AG08396 (cell line): ENCODE data around the gene HSF4.
"Not testable (repeated sequence)": the region's sequence is repeated elsewhere in the genome, so short reads cannot be mapped to it uniquely, and the experiment has no call there.

ENCODE experiments used
- DNase-seq: peaks from one replicate; pipeline ENCODE4 v3.0.0; 2012; ENCODE audit warnings: low spot score, mixed read lengths

HSF4 gene, protein sequence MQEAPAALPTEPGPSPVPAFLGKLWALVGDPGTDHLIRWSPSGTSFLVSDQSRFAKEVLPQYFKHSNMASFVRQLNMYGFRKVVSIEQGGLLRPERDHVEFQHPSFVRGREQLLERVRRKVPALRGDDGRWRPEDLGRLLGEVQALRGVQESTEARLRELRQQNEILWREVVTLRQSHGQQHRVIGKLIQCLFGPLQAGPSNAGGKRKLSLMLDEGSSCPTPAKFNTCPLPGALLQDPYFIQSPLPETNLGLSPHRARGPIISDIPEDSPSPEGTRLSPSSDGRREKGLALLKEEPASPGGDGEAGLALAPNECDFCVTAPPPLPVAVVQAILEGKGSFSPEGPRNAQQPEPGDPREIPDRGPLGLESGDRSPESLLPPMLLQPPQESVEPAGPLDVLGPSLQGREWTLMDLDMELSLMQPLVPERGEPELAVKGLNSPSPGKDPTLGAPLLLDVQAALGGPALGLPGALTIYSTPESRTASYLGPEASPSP

DNA sequence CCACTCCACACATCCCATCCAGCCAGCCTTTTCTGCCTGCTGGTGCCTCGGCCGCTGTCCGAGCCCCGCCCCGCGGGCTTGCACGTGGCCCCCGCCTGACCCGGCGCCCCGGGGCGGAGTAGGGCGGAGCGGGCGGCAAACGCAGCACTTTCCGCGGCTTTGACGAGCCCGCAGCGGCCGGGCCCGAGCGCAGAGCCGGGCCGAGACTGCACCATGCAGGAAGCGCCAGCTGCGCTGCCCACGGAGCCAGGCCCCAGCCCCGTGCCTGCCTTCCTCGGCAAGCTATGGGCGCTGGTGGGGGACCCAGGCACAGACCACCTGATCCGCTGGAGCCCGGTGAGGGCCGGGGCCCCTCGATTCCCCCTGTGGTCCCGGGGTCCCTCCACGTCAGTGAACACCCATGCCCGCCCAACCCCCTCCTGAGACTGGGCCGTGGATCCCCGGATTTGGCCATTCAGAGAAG is at the start of gene HSF4:
Gene HSF4, plus strand, starts transcription at position 147 of the 463 bp plus-strand sequence. Its CDS starts 67 bp downstream, at position 214.
- DNase-seq = peak; percentile 81

DNA sequence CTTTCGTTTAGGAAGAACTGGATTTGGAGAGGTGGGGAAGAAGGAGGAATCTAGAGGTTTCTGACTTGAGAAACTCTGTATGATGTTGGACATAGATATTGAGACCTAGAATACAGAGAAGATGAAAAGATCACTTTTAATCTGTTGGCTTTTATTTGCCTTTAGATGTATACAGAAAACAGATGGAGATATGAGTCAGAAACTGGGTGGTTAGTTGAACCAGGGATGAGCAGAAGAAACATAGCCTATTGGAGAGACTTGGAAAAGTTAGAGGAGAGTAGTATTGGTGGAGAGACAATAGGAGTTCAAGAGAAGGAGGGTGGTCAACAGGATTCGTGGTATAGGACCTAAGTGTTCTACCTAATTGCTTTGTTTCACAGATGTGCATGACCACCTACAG is 49.8 kb upstream of the HSF4 start:
- DNase-seq = no peak

DNA sequence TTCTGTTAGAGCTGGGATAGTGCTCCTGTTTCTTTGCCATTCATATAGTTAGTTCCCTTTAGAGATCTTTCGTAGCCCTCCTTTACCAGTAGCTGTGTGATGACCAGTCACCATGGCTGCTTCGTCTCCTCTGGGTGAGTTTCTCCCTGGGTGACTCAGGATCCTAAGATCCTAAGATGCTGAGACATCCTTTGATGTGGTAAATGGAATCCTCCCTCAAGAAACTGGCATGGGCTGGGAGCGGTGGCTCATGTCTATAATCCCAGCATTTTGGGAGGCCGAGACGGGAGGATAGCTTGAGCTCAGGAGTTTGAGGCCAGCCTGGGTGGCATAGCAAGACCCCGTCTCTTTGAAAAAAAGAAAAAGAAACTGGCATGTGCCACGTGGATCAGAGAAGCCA is 48.9 kb upstream of the HSF4 start:
- DNase-seq = peak; percentile 89

DNA sequence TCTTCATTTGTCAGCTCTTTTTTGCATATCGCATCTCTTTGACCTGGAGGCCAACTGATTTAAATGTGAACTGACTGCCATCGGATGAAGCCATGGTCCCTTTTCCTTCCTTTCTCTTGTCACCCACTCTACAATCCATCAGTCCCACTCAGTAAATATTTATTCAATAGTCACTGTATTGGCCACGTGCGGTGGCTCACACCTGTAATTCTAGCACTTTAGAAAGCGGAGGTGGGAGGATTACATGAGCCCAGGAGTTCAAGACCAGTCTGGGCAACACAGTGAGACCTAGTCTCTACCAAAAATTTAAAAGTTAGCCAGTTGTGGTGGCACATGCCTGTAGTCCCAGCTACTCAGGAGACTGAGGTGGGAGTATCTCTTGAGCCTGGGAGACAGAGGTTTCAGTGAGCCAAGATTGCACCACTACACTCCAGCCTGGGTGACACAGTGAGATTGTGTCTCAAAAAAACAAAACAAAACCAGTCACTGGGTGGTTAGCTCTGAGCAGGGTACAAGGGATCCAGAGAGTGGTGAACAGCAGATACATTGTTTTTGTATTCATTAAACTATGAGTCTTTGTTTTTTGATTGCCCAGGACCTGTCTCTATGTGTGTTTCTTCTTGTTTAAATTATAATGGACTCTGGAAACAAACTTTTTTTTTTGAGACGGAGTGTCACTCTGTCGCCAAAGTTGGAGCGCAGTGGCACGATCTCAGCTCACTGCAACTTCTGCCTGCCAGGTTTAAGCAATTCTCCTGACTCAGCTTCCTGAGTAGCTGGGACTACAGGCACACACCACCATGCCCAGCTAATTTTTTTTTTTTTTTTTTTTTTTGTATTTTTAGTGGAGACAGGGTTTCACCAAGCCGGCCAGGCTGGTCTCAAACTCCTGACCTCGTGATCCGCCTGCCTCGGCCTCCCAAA is 47.9 kb upstream of the HSF4 start:
- no peak for DNase-seq

DNA sequence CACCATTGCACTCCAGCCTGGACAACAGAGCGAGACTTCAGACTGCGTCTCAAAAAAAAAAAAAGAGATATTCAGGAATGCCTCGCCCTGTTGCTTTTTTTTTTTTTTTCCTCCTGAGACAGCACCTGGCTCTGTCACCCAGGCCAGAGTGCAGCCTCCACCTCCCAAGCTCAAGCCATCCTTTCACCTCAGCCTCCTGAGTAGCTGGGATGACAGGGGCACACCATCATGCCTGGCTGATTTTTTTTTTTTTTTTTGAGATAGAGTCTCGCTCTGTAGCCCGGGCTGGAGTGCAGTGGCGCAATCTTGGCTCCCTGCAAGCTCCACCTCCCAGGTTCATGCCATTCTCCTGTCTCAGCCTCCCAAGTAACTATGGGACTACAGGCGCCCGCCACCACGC is 46.8 kb upstream of the HSF4 start:
- DNase-seq = no peak

DNA sequence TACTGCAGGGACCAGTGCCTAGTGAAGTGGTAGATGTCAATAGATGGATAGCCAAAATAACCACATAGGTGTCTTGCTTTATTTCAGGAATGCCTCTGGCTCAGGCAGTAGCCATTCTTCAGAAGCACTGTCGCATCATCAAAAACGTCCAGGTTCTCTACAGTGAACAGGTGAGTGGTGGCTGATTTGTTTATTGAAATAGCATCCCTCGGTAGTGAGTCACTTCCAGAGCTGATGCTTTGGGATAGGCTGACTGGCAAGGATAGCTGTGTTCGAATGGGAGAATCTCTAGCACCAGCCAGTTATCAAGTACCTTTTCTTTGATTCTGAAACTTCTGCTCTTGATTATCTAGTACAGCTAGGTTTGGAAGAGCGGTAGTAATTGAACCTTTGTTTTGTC is 44.5 kb upstream of the HSF4 start:
- no peak for DNase-seq

DNA sequence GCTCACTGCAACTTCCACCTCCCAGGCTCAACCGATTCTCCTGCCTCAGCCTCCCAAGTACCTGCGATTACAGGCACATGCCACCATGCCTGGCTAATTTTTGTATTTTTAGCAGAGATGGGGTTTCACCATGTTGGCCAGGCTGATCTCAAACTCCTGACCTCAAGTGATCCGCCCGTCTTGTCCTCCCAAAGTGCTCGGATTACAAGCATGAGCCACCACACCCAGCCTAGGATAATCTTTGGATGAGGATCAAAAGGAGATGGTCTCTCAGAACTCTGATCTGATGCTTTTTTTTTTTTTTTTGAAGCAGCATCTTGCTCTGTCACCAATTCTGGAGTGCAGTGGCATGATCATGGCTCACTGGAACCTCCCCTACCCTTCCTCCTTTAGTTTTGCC is 41.7 kb upstream of the HSF4 start:
- DNase-seq = not testable (repeated sequence)

DNA sequence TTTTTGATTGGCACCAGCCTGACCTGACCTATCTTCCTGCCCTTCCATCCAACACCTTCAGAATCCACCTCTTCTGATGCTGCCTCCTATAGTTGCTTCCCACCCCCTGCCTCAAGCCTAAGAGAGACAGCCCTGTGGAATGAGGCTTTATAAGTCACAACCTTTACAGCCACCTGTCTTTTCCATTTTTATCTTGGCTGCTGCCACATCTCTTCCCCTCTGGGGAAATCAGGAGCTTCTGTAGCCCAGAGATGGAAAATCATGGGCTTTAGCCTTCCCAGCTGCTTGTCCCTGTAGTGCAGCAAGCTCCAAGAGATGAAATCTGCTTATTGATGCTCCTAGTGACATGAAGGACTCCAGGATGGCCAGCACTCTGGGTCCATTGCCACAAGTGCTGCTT is 36.1 kb upstream of the HSF4 start:
- no peak for DNase-seq

DNA sequence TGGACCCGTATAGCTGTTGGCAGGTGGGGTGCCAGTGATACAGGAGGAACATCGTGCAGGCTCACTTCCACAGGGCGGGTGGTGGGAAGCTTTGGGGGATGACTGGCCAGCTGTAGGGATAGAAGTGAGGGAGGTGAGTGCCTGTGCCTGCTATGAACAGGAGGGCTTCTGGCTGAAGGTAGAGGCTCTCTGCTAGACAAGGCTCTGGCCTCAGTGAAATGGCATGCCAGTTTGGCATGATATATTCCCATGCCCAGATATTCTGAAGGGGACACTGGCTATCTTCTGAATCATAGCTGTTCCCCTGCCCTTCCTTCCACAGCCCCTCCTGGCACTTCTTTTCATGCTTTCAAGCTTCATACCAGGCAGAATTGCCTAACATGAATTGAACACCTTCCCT is 35.7 kb upstream of the HSF4 start:
- DNase-seq = no peak

DNA sequence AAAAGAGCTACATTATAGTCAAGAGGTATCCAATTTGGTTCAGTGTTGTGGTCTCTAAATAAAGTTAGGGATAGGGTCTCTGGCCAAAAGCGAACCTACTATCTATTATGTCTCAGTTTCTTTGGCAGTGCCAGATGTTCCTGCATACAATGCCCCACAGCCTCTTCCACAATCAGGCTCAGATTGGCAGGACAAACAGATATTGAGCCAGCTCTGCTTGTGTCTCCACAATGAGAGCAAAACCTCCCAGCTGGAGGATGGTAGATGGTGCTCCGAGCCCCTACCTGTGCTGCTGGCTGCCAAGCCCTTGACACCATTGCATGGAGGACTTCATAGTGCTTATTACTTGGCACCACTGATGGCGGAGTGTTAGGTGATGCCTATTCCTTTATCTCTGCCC is 35.1 kb upstream of the HSF4 start:
- DNase-seq = no peak

DNA sequence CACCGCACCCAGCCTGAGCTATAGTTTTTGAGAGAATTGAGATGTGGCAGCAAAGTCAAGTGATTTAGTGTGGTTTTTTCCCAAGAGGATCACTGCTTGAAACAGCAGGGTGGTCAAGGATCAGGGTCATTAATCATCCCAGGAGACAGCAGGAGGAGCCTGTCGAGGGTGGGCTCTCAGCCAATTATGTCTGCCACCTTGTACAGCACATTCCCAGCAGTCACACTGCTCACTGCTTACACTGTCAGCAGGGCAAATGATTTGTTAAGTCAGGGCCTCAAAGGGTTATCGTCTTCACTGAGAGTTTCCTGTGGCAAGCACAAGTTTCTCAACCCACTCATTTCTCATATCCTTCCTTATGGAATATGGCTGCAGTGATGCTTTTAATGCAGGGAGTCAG is 26.9 kb upstream of the HSF4 start:
- no peak for DNase-seq

DNA sequence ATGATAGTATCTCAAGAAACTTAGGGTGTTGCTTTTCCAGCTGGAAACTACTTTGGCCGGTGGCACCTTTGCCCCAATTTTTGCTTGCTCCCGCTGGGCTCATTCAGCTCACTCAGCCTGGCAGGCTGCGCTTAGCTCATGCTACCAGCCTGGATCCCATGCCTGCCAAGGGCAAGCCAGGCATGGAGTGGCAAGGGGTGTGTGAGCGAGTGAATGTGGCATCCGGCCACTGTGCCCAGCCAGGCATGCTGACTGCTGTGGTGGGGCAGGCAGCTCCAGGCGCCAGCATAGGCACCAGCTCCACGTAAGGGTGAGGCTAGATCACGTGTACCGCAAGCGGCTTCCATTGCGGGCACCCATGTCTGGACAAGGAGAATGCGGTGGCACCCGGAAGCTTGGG is 23.2 kb upstream of the HSF4 start:
- no peak for DNase-seq

DNA sequence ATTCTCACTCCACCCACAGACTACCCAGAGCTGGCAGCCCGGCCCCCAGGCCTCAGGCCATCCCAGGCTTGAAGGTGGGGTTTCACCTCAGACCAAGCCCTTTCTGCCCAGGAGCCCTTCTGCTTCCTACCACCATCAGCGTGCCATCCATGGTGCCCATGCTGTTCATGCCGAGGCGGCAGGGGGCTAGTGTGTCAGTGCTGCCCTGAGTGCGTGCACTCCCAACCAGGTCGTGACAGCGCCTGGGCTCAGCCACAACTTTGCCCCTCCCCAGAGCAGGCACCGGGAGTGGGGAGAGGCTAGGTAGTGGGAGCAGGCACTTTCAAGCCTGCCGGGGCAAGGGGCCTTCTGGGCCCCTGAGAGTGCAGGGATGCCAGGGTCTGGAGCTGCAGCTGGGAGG is 22.2 kb upstream of the HSF4 start:
- no peak for DNase-seq

DNA sequence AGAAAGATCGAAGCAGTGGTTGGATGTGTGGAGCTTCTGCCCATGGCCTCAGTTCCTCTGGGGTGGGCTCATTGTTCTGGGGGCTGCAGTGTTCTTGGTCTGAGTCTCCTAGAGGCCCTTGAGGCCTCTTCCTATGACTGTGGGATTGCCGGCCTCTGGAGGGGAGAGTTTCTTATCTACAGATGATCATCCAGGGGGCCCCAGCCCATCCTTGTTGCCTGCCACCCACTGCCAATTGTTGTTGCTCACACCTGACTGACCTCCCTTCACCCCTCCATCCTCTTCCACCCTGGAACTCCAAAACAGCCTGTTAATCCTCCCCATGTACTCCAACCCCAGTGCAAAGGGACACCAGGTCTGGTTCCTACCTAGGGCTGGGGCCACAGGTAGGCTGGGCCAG is 19.6 kb upstream of the HSF4 start:
- DNase-seq = no peak

DNA sequence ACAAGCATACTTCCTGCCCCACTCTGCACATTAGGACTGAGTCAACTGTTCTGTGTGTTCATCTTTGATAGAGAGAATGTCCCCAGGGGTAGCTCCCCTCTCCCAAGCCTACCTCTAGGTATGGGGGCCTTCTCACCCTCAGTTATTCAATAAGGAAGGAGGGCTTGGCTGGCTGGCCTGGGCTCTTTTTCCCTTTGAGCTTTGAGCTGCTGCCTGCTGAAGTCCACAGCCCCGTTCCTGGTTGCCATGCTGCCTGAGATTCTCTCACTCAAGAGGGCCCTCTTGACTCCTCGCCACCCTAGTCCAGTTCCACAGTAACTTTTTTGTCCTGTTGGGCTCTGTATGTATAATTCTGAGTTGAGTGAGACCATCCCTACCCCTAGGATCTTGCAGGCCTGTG is 18.8 kb upstream of the HSF4 start:
- DNase-seq = no peak

DNA sequence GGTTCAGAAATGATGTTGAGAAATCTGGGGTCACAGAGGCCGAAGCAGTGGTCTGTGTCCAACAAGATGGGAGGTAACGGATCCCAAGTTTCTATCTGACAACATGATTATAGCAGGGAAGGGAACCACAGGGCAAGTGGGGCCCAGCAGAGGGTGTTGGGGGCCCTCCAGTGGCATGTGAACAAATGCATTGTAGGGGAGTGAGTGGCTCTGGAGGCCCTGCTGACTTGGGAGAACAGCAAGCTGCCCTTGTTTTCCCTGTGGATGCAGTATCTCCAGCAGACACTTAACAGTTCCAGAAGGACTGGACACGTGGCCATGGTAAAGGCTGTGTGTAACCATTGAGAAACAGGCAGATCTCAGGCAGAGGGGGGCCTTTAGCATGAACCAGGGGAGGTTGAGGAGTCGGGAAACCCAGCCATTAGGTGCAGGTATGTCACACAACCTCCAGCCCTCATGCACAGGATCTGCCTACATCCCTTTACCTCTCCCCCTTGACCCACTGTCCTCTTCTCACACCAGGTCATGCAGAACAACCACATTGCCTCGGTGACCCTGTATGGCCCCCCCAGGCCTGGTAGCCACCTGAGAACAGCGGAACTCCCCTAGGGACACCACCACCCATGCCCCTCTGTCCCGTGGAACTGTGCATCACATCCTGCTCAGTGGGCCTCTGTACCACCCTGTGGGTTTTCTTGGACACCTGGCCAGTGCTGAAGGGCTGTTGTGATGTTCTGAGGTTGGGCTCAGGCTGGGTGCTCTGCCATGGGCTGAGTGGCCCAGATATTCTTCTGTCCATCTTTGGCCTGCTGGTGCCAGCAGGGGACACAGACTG is 17.8 kb upstream of the HSF4 start:
- DNase-seq = no peak

DNA sequence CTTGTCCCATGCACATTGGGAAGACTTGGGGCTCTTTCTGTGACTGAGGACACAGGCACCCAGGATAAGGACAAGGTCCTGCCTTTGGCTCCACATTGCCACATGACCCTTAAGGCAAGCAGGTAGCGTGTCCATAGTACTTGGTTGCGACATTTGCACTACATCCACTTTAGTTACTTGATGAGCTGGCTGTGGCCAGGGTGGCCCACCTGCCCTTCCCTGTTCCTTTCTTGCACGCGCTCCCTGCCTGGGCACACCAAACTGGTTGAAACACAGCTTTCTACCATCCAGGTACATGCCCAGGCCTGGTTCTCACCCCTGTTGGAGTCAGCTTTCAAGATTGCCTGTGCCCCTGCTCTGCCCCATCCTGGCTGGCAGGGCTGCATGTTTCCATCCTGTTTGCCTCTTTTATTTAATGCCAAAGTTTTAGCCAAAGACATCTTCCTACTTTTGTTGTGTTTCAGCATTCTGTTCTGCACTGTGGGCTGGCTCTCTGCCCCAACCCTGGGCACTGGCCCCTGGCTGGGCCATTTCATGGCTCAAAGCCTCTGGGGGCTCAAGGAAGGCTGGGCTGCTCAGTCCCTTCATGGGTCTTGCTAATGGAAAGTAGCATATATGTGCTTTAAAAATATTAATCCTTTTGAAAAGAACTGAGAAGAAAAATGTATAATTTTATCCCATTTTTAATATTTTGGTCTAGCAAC is 17.0 kb upstream of the HSF4 start:
- no peak for DNase-seq

DNA sequence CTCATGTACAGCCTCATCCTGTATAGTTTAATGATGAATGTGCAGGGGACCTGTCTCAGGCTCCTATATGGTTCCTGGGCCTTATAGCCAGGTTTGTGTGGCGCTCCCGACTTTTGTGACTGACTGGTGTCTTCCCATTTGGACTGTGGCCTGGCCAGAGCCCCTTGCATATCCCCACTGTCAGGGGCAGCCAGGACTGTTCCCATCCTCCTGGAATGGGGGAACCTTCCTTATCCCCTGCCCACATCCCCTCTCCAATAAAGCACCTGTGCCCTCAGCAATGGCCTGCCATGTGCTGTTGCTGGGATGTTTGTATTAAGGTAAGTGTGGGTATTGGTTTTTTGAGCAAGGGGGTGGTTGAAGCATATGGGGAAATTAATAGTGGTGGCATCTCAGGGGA is 16.3 kb upstream of the HSF4 start:
- DNase-seq = no peak

DNA sequence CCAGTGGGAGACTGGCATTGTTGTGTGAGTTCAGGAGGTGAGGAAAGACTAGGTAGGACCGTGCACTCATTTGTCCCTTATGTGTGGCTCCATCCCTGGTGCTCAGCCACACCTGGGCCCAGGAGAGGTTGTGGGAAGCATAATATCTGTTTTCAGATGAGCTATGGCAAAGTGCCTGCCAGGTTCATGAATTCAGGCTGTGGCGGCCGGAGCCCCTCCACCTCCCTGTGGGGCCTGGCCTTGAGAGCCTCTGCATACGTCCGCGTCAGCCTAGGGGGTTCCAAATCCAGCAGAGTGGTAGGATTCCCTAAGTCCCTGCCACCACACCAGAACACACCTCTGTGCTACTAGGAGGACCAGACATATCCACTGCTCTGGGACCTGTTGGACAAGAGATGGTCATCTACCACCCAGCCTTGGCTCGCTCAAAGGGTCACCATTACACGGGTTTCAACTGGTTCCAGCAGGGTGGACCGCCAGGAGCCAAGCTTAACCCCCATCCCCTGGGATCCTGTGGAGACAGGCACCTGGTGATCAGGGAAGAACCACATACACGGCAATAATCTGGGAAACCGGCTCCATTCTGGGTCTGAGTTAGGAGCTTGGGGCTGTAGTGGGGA is 15.8 kb upstream of the HSF4 start:
- DNase-seq = no peak

DNA sequence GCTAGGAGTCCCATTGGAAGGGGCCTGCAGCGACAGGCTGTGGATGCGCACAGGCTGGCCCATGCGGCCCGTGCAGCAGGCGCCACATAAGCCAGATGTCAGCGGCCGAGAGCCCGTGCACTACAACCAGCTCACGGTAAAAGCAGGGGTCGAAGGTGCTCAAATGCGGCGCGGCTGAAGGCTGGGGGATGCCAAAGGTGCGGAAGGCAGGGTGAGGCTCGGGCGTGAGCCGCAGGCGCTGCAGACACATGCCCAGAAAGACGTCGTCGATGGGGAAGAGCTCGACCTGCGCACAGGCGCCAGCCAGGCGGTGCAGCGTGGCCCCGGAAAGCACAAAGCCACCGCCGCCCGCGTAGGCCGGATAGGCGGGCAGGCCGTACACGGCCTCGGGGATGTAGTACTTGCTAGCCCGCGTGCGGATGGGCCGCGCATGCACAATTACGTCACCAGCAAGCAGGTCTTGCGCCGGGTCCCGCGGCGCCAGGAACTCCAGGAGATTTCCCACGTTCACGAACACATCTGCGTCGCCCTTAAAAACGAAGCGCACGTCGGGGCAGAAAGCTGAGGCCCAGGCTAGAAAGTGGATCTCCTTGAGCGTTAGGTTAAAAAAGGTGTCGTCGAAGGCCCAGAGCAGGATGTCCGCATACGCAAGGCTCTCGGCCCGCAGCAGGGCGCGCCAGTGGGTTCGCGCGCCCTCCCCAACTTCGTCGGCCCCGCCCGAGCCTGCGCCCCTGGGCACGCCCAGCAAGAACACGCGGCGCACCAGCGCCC is 15.1 kb upstream of the HSF4 start:
- DNase-seq = no peak
